Neural cell (in vitro differentiated cells): ENCODE data around the gene SRP68. TPM values are rescaled to one million over a fixed set of nuclear protein-coding genes. Genes with fewer than 3 reads are reported as not detected.
A peak's percentile ranks its signal among the peaks of the same experiment; 100 is the strongest.

Source experiments
- H2AFZ ChIP-seq: fragments of 200-600, 300-800 bp; sonication (generic), shearing (Covaris generic); 2 replicates; pipeline ENCODE4 v1.6.0; 2014; ENCODE audit warnings: low read depth, mild to moderate bottlenecking, antibody characterized with exemption, low read length, moderate library complexity
- H3F3A ChIP-seq: fragments of 200-600 bp; shearing (Covaris generic); 2 replicates; pipeline ENCODE4 v1.6.1; 2016; ENCODE audit warnings: mild to moderate bottlenecking, moderate library complexity, mixed read lengths, antibody characterized with exemption, low read length; ENCODE audit not compliant: insufficient read depth, poor library complexity, severe bottlenecking
- H3K27ac ChIP-seq: fragments of 200-600, 300-800 bp; sonication (generic), shearing (Covaris generic); 2 replicates; pipeline ENCODE4 v1.5.1; 2014; ENCODE audit warnings: mild to moderate bottlenecking, low read length, moderate library complexity
- H3K27me3 ChIP-seq: fragments of 300-800, 200-600 bp; sonication (generic), shearing (Covaris generic); 2 replicates; pipeline ENCODE4 v1.6.0; 2014; ENCODE audit warnings: mild to moderate bottlenecking, low read depth, low read length, moderate library complexity; ENCODE audit not compliant: insufficient read depth
- H3K36me3 ChIP-seq: fragments of 300-800, 200-600 bp; sonication (generic), shearing (Covaris generic); 2 replicates; pipeline ENCODE4 v1.5.1; 2014; ENCODE audit warnings: mild to moderate bottlenecking, antibody characterized with exemption, low read length, moderate library complexity; ENCODE audit not compliant: insufficient read depth
- H3K4me2 ChIP-seq: fragments of 300-800, 200-600 bp; sonication (generic), shearing (Covaris generic); 2 replicates; pipeline ENCODE4 v1.6.0; 2014; ENCODE audit warnings: mild to moderate bottlenecking, low read length
- H3K4me3 ChIP-seq: fragments of 300-800, 200-600 bp; sonication (generic), shearing (Covaris generic); 2 replicates; pipeline ENCODE4 v1.5.1; 2014; ENCODE audit warnings: mild to moderate bottlenecking, low read length, moderate library complexity
- H3K79me2 ChIP-seq: fragments of 200-600 bp; shearing (Covaris generic); replicated peaks from 2 replicates; pipeline ENCODE4 v1.6.0; 2014; ENCODE audit warnings: mild to moderate bottlenecking, low read length, moderate library complexity; ENCODE audit not compliant: insufficient read depth
- H3K9ac ChIP-seq: fragments of 300-800, 200-600 bp; sonication (generic), shearing (Covaris generic); 2 replicates; pipeline ENCODE4 v1.6.1; 2016; ENCODE audit warnings: mild to moderate bottlenecking, low read length, mixed read lengths
- H3K9me2 ChIP-seq: fragments of 200-600 bp; shearing (Covaris generic); 2 replicates; pipeline ENCODE4 v1.6.1; 2016; ENCODE audit warnings: mild to moderate bottlenecking, low read length, mixed read lengths; ENCODE audit not compliant: insufficient read depth
- H3K9me3 ChIP-seq: fragments of 200-600, 300-800 bp; sonication (generic), shearing (Covaris generic); 2 replicates; pipeline ENCODE4 v1.6.1; 2016; ENCODE audit warnings: mild to moderate bottlenecking, mixed run types, low read length, moderate library complexity, mixed read lengths
- H4K20me1 ChIP-seq: fragments of 200-600 bp; shearing (Covaris generic); 2 replicates; pipeline ENCODE4 v1.6.1; 2016; ENCODE audit warnings: mild to moderate bottlenecking, mixed run types; ENCODE audit not compliant: insufficient read depth
- EP300 ChIP-seq: fragments of 450-650 bp; conservative IDR thresholded peaks from 2 replicates; pipeline ENCODE4 v1.6.1; 2014; ENCODE audit warnings: antibody characterized with exemption, mild to moderate bottlenecking, moderate library complexity; ENCODE audit not compliant: poor library complexity, severe bottlenecking
- EZH2 ChIP-seq: fragments of 200-600, 300-800 bp; shearing (Covaris generic), sonication (generic); IDR thresholded peaks from 2 replicates; pipeline ENCODE4 v1.6.1; 2014; ENCODE audit warnings: antibody characterized with exemption, low read length, borderline replicate concordance, mild to moderate bottlenecking; ENCODE audit not compliant: insufficient read depth, poor library complexity, severe bottlenecking
- MXI1 ChIP-seq: fragments of 450-650 bp; conservative IDR thresholded peaks from 2 replicates; pipeline ENCODE4 v1.6.1; 2014; ENCODE audit warnings: antibody characterized with exemption, mild to moderate bottlenecking; ENCODE audit not compliant: poor library complexity, severe bottlenecking
- POLR2AphosphoS5 ChIP-seq: IDR thresholded peaks from 2 replicates; pipeline ENCODE4 v1.6.1; 2012
- RAD21 ChIP-seq: fragments of 450-650 bp; conservative IDR thresholded peaks from 2 replicates; pipeline ENCODE4 v1.6.1; 2014; ENCODE audit warnings: antibody characterized with exemption, mild to moderate bottlenecking, moderate library complexity
- SMC3 ChIP-seq: fragments of 450-650 bp; conservative IDR thresholded peaks from 2 replicates; pipeline ENCODE4 v1.6.1; 2014; ENCODE audit warnings: antibody characterized with exemption, mild to moderate bottlenecking, moderate library complexity; ENCODE audit not compliant: poor library complexity
- TAF1 ChIP-seq: IDR thresholded peaks from 2 replicates; pipeline ENCODE4 v1.6.1; 2012; ENCODE audit warnings: low read depth
- polyA plus RNA-seq: library from polyadenylated mRNA; depleted of rRNA; stranded (reverse); fragments of >200 nt; gene quantifications from 2 replicates; pipeline ENCODE4 v1.2.3, GENCODE V29; 2014
- TF ChIP-seq, protein P1 (sequence below): fragments of 450-650 bp; IDR thresholded peaks from 2 replicates; pipeline ENCODE4 v1.5.1; 2014; ENCODE audit warnings: antibody characterized with exemption, mild to moderate bottlenecking, moderate library complexity; ENCODE audit not compliant: poor library complexity, severe bottlenecking
- TF ChIP-seq, protein P2 (sequence below): IDR thresholded peaks from 2 replicates; pipeline ENCODE4 v1.6.1; 2012; ENCODE audit warnings: borderline replicate concordance

Gene SRP68
- polyA plus RNA-seq, 1 donor from 2014 or later = 26.3 TPM

DNA sequence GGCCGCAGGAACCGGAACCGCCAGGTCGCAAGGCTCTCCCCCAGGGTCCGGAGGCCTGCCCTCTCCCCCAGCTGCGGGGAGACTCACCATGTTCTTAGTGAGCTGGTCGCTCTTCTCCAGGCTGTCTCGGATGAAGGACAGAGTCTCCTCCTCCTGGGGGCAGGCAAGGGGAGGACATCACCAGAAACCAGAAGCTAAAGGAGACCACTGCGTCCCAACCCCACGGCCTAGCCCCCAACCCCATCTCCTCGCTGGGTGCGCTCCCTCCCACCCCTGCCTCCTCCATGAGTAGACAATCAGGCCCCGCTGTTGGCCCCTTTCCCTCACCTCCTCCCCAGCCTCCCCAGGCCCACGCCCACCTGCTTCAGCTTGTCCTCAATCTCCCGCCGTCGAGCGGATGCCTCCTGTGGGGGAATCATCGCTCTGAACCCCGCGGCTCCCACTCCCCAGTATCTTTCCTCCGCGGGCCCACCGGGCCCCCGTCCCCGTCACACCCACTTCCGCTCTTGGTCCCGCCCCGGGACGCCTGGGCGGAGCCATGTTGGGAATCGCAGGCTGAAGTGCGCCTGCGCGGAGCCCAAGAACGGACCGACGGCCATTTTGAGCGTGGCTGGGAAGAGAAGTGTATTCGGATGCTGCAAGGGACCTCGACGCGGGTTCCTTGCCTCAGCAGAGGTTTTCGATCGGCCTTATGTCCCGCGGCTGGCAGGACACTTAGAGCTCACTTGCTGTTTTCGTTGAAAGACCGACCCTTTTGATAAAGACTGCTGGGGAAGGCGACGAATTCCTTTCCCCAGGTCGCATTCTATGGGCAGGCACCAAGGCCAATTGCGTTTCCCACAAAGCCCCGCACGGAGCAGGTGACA, 31.2 kb upstream of the SRP68 start, which contains the start of gene EXOC7:
Gene EXOC7 (minus strand): TSS at position 514 of the 866 bp plus-strand sequence. CDS start 95 bp downstream, at position 419.
- peak within 1 kb of the TSS; percentile 98 for H2AFZ ChIP-seq
- TF ChIP-seq POLR2AphosphoS5 (peak; percentile 99), SMC3 (no peak), MXI1 (peak; percentile 53), TAF1 (peak; percentile 58), EZH2 (no peak), RAD21 (no peak), EP300 (peak; percentile 46)
- TF ChIP-seq, protein P1, sequence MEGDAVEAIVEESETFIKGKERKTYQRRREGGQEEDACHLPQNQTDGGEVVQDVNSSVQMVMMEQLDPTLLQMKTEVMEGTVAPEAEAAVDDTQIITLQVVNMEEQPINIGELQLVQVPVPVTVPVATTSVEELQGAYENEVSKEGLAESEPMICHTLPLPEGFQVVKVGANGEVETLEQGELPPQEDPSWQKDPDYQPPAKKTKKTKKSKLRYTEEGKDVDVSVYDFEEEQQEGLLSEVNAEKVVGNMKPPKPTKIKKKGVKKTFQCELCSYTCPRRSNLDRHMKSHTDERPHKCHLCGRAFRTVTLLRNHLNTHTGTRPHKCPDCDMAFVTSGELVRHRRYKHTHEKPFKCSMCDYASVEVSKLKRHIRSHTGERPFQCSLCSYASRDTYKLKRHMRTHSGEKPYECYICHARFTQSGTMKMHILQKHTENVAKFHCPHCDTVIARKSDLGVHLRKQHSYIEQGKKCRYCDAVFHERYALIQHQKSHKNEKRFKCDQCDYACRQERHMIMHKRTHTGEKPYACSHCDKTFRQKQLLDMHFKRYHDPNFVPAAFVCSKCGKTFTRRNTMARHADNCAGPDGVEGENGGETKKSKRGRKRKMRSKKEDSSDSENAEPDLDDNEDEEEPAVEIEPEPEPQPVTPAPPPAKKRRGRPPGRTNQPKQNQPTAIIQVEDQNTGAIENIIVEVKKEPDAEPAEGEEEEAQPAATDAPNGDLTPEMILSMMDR = no peak
- TF ChIP-seq, protein P2, sequence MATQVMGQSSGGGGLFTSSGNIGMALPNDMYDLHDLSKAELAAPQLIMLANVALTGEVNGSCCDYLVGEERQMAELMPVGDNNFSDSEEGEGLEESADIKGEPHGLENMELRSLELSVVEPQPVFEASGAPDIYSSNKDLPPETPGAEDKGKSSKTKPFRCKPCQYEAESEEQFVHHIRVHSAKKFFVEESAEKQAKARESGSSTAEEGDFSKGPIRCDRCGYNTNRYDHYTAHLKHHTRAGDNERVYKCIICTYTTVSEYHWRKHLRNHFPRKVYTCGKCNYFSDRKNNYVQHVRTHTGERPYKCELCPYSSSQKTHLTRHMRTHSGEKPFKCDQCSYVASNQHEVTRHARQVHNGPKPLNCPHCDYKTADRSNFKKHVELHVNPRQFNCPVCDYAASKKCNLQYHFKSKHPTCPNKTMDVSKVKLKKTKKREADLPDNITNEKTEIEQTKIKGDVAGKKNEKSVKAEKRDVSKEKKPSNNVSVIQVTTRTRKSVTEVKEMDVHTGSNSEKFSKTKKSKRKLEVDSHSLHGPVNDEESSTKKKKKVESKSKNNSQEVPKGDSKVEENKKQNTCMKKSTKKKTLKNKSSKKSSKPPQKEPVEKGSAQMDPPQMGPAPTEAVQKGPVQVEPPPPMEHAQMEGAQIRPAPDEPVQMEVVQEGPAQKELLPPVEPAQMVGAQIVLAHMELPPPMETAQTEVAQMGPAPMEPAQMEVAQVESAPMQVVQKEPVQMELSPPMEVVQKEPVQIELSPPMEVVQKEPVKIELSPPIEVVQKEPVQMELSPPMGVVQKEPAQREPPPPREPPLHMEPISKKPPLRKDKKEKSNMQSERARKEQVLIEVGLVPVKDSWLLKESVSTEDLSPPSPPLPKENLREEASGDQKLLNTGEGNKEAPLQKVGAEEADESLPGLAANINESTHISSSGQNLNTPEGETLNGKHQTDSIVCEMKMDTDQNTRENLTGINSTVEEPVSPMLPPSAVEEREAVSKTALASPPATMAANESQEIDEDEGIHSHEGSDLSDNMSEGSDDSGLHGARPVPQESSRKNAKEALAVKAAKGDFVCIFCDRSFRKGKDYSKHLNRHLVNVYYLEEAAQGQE = peak; percentile 62

DNA sequence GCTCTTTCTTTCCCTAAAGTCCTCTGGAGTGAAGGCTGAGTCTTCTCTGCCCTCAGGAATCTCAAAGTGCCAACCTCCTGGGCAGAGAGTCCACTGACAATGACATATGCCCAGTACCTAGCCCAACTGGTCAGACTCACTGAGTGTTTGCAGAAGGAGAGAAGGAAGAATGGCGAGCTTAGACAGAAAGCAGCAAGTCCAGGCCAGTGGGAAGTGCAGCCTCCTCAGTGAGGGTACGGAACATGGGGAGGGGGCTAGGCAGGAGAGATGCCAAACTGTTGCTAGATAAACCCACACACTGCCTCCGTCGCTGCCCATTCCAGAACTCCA, 30.6 kb upstream of the SRP68 start:
- TF ChIP-seq, protein P1 = no peak
- TF ChIP-seq TAF1 = no peak
- no peak for TF ChIP-seq SMC3
- TF ChIP-seq RAD21 = no peak
- TF ChIP-seq EZH2 = no peak
- Histone ChIP-seq H3F3A (peaks cover 3% of the 10 kb centered on the region), H3K36me3 (peaks cover 5% of the 10 kb centered on the region), H2AFZ (peak overlapping the region; percentile 85), H3K4me3 (peak overlapping the region; percentile 89), H4K20me1 (no peaks in the 10 kb centered on the region), H3K9me2 (no peaks in the 10 kb centered on the region), H3K9ac (peak overlapping the region; percentile 94), H3K9me3 (no peaks in the 10 kb centered on the region), H3K79me2 (peaks cover 18% of the 10 kb centered on the region), H3K27ac (peak overlapping the region; percentile 97), H3K4me2 (peak overlapping the region; percentile 100), H3K27me3 (no peaks in the 10 kb centered on the region)

More for the DNA sequence above, 31.2 kb upstream of the SRP68 start, which contains the start of gene EXOC7:
- H3F3A ChIP-seq = peaks cover 3% of the 10 kb centered on the region
- H3K4me2 ChIP-seq = peak within 1 kb of the TSS; percentile 100
- H3K36me3 ChIP-seq = peaks cover 5% of the 10 kb centered on the region
- no peaks in the 10 kb centered on the region for H3K9me3 ChIP-seq
- peak within 1 kb of the TSS; percentile 94 for H3K9ac ChIP-seq
- H3K27ac ChIP-seq = peak within 1 kb of the TSS; percentile 97
- H4K20me1 ChIP-seq = no peaks in the 10 kb centered on the region
- H3K27me3 ChIP-seq = no peaks in the 10 kb centered on the region
- peak within 1 kb of the TSS; percentile 89 for H3K4me3 ChIP-seq
- H3K9me2 ChIP-seq = no peaks in the 10 kb centered on the region
- H3K79me2 ChIP-seq = peaks cover 18% of the 10 kb centered on the region
